ENCODE results near the gene ADAT1. TPM values are rescaled to one million over a fixed set of nuclear protein-coding genes. Genes with fewer than 3 reads are reported as not detected.

ADAT1 gene
- total and polyA plus RNA-seq, 2 of the 13 experiments (the other 11 are each of a cell fraction or from before 2014, with no cell fraction given), result 18.4 to 40.8 TPM

DNA sequence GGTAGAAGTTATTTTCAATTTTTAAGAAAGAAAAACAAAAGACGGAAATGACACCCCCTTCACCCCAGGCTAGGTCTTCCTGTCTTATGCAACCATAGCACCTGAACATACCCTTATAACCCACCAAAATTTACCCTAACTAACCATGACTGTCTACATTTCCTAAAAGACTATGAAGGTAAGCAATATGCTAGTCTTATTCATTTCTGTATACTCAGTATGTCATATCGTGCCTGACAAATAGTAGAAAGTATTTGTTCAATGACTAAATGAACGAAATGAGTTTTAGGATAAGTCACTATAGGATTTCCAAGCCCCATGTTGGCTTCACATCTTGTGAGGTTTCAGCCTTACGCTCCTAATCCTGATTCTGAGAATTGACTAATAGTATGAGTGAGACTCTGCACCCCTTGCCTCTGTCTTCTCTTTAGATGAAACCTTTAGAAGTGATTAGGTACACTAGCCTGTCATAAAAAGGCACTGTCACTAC is 6.5 kb downstream of the ADAT1 start:
- intact Hi-C loops (cut with micrococcal nuclease; ENCODE audit: unreplicated experiment), result no loop called here
- ChIA-PET CTCF (ENCODE audit: low intra/inter-chr PET ratio, low total read pairs) (no interaction called here), POLR2A (no interaction called here)
- BruUV-seq (replicated peaks), result no TSS peak
- in situ Hi-C loops (cut with HindIII; ENCODE audit: extremely low pct_ligation_motif_present, low pct_unique_long_range_greater_than_20kb), result no loop called here
- DNase-seq (ENCODE audit: low spot score), result no peak
- no peak overlapping the region for H3K27ac ChIP-seq (ENCODE audit: extremely low read length, insufficient read depth, low read length)
- H3K9me3 ChIP-seq (ENCODE audit: low read length), result no peaks in the 10 kb centered on the region
- H3K9ac ChIP-seq (ENCODE audit: insufficient read depth, low read depth, low read length), result no peak overlapping the region
- no peaks in the 10 kb centered on the region for H4K20me1 ChIP-seq (ENCODE audit: insufficient read depth, low read length)
- no peak for FAIRE-seq
- no peak overlapping the region for H3K4me2 ChIP-seq (ENCODE audit: low read depth, low read length)
- WGBS (ENCODE audit: low lambda C conversion rate), result 93% methylated on average over 4 of the region's 4 CpGs
- H2AFZ ChIP-seq (ENCODE audit: low read length), result no peak overlapping the region
- no peak for TF ChIP-seq FOXC1 (CRISPR knock-in tag; IDR thresholded peaks at IDR 0.05; ENCODE audit: borderline replicate concordance)
- no peak for TF ChIP-seq ZNF839 (CRISPR knock-in tag; IDR thresholded peaks at IDR 0.05; ENCODE audit: borderline replicate concordance)
- TF ChIP-seq, protein P1, sequence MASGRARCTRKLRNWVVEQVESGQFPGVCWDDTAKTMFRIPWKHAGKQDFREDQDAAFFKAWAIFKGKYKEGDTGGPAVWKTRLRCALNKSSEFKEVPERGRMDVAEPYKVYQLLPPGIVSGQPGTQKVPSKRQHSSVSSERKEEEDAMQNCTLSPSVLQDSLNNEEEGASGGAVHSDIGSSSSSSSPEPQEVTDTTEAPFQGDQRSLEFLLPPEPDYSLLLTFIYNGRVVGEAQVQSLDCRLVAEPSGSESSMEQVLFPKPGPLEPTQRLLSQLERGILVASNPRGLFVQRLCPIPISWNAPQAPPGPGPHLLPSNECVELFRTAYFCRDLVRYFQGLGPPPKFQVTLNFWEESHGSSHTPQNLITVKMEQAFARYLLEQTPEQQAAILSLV (CRISPR knock-in tag; IDR thresholded peaks at IDR 0.05; ENCODE audit: borderline replicate concordance), result no peak
- TF ChIP-seq, protein P2, sequence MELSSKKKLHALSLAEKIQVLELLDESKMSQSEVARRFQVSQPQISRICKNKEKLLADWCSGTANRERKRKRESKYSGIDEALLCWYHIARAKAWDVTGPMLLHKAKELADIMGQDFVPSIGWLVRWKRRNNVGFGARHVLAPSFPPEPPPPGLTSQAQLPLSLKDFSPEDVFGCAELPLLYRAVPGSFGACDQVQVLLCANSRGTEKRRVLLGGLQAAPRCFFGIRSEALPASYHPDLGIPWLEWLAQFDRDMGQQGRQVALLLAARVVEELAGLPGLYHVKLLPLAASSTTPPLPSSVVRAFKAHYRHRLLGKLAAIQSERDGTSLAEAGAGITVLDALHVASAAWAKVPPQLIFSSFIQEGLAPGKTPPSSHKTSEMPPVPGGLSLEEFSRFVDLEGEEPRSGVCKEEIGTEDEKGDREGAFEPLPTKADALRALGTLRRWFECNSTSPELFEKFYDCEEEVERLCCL (CRISPR knock-in tag; IDR thresholded peaks at IDR 0.05; ENCODE audit: borderline replicate concordance), result no peak
- TF ChIP-seq ZNF230 (CRISPR knock-in tag; IDR thresholded peaks at IDR 0.05), result no peak
- TF ChIP-seq ZNF251 (CRISPR knock-in tag; IDR thresholded peaks at IDR 0.05), result no peak
- TF ChIP-seq ZNF337 (CRISPR knock-in tag; IDR thresholded peaks at IDR 0.05; ENCODE audit: borderline replicate concordance, low read depth), result no peak
- TF ChIP-seq TMF1 (CRISPR knock-in tag; IDR thresholded peaks at IDR 0.05; ENCODE audit: low read depth), result no peak
- no peak for TF ChIP-seq ZNF263 (CRISPR knock-in tag; IDR thresholded peaks at IDR 0.05)
- peaks cover 12% of the 10 kb centered on the region for H3K4me1 ChIP-seq (ENCODE audit: insufficient read depth, low read length)
- H3K4me3 ChIP-seq (replicated peaks in 1 of 3; ENCODE audit: insufficient read depth in 1 of 3, low read depth in 2 of 3, low read length in 3 of 3), result no peak overlapping the region
- no peaks in the 10 kb centered on the region for H3K27me3 ChIP-seq (ENCODE audit: control insufficient read depth in 1 of 2, insufficient read depth in 2 of 2, low read length in 2 of 2)
- H3K79me2 ChIP-seq (ENCODE audit: insufficient read depth, low read length), result no peaks in the 10 kb centered on the region
- H3K36me3 ChIP-seq (replicated peaks in 1 of 2; ENCODE audit: control insufficient read depth in 1 of 2, insufficient read depth in 2 of 2, low read length in 2 of 2), result peaks cover 7 to 43% of the 10 kb centered on the region in 2 experiments; a peak in 4 of 5 replicates
- ATAC-seq, result no peak
